Urinary bladder (tissue), 4 donors: ENCODE data around the gene GMDS. TPM values are rescaled to one million over a fixed set of nuclear protein-coding genes. Genes with fewer than 3 reads are reported as not detected.

Source experiments
- DNase-seq: peaks from one replicate; pipeline ENCODE4 v3.0.0-alpha.2; 2015; ENCODE audit errors: extremely low spot score
- H3K27ac ChIP-seq: one replicate; pipeline ENCODE4 v1.5.1; 2013; ENCODE audit warnings: low read depth, mild to moderate bottlenecking, moderate library complexity
- H3K36me3 ChIP-seq: one replicate; pipeline ENCODE4 v1.6.1; 2013; ENCODE audit warnings: mild to moderate bottlenecking, moderate library complexity; ENCODE audit not compliant: insufficient read depth
- H3K4me1 ChIP-seq: one replicate; pipeline ENCODE4 v1.6.1; 2013; ENCODE audit warnings: mild to moderate bottlenecking, moderate library complexity; ENCODE audit not compliant: insufficient read depth
- H3K4me3 ChIP-seq: one replicate; pipeline ENCODE4 v1.5.1; 2013; ENCODE audit warnings: low read depth, low read length
- WGBS: extraction: QIAGEN DNeasy Blood & Tissue Kit; methylation state at CpG from one replicate; pipeline ENCODE4 v1.1.7; 2013; 5-methylcytosine and 5-hydroxymethylcytosine counted together
- polyA plus RNA-seq: library from polyadenylated mRNA; stranded (reverse); fragments of 200-250 nt; gene quantifications from one replicate; pipeline ENCODE4 v1.2.3, GENCODE V29; 2013
- total RNA-seq: library from RNA; depleted of rRNA; stranded (reverse); fragments of >200 nt; gene quantifications from one replicate; pipeline ENCODE4 v1.2.3, GENCODE V29; 2014
- donor health status: healthy with polysubstance abuse.
- donor health status: healthy.

GMDS gene
- total and polyA plus RNA-seq, 2 donors, result 7.5 to 10.7 TPM

- Histone ChIP-seq H3K4me3 (no peak overlapping the region), H3K36me3 (no peaks in the 10 kb centered on the region), H3K4me1 (no peaks in the 10 kb centered on the region), H3K27ac (no peak overlapping the region)
- WGBS, result 84% methylated on average over 16 of the region's 16 CpGs
- DNase-seq, result no peak
These were observed 103.6 kb downstream of the GMDS start for GRCh38 chr6:2141644-2142290.

GRCh38 chr6:2140438-2141128 lies 104.8 kb downstream of the GMDS start:
- H3K27ac ChIP-seq, result no peak overlapping the region
- WGBS, result 80% methylated on average over 6 of the region's 6 CpGs
- no peaks in the 10 kb centered on the region for H3K4me1 ChIP-seq
- no peak for DNase-seq
- no peak overlapping the region for H3K4me3 ChIP-seq
- H3K36me3 ChIP-seq, result no peaks in the 10 kb centered on the region

GRCh38 chr6:2135401-2135800 lies 110.0 kb downstream of the GMDS start:
- Histone ChIP-seq H3K36me3 (no peaks in the 10 kb centered on the region), H3K27ac (no peak overlapping the region), H3K4me3 (no peak overlapping the region), H3K4me1 (no peaks in the 10 kb centered on the region)
- WGBS, result 96% methylated on average over 2 of the region's 2 CpGs
- no peak for DNase-seq

- Histone ChIP-seq H3K27ac (no peak overlapping the region), H3K4me1 (no peaks in the 10 kb centered on the region), H3K4me3 (no peak overlapping the region), H3K36me3 (no peaks in the 10 kb centered on the region)
- DNase-seq, result no peak
These were observed 110.9 kb downstream of the GMDS start for GRCh38 chr6:2134554-2134953.

GRCh38 chr6:2133716-2134310 lies 111.6 kb downstream of the GMDS start:
- WGBS, result 91% methylated on average over 7 of the region's 7 CpGs
- H3K4me1 ChIP-seq, result no peaks in the 10 kb centered on the region

GRCh38 chr6:2132916-2133315 lies 112.5 kb downstream of the GMDS start:
- 55% methylated on average over 1 of the region's 1 CpG for WGBS
- no peak overlapping the region for H3K4me3 ChIP-seq
- H3K4me1 ChIP-seq, result no peaks in the 10 kb centered on the region

More at GRCh38 chr6:2133716-2134310, 111.6 kb downstream of the GMDS start:
- Histone ChIP-seq H3K4me3 (no peak overlapping the region), H3K36me3 (no peaks in the 10 kb centered on the region), H3K27ac (no peak overlapping the region)
- no peak for DNase-seq

GRCh38 chr6:2132416-2132815 lies 113.0 kb downstream of the GMDS start:
- 50% methylated on average over 2 of the region's 2 CpGs for WGBS
- no peaks in the 10 kb centered on the region for H3K4me1 ChIP-seq
- H3K4me3 ChIP-seq, result no peak overlapping the region
- DNase-seq, result no peak
- H3K36me3 ChIP-seq, result no peaks in the 10 kb centered on the region
- H3K27ac ChIP-seq, result no peak overlapping the region

More at GRCh38 chr6:2132916-2133315, 112.5 kb downstream of the GMDS start:
- Histone ChIP-seq H3K27ac (no peak overlapping the region), H3K36me3 (no peaks in the 10 kb centered on the region)
- DNase-seq, result no peak

GRCh38 chr6:2129182-2129621 lies 116.2 kb downstream of the GMDS start:
- no peak overlapping the region for H3K27ac ChIP-seq
- 50% methylated on average over 7 of the region's 7 CpGs for WGBS
- no peaks in the 10 kb centered on the region for H3K36me3 ChIP-seq
- no peaks in the 10 kb centered on the region for H3K4me1 ChIP-seq
- DNase-seq, result no peak
- no peak overlapping the region for H3K4me3 ChIP-seq

GRCh38 chr6:2127484-2127911 lies 117.9 kb downstream of the GMDS start:
- Histone ChIP-seq H3K4me3 (no peak overlapping the region), H3K4me1 (no peaks in the 10 kb centered on the region), H3K27ac (no peak overlapping the region), H3K36me3 (no peaks in the 10 kb centered on the region)
- 72% methylated on average over 12 of the region's 12 CpGs for WGBS
- DNase-seq, result no peak

- 95% methylated on average over 7 of the region's 7 CpGs for WGBS
- no peaks in the 10 kb centered on the region for H3K36me3 ChIP-seq
- H3K27ac ChIP-seq, result no peak overlapping the region
- H3K4me3 ChIP-seq, result no peak overlapping the region
- no peaks in the 10 kb centered on the region for H3K4me1 ChIP-seq
- DNase-seq, result no peak
These were observed 119.1 kb downstream of the GMDS start for GRCh38 chr6:2126351-2126750.

- Histone ChIP-seq H3K4me3 (no peak overlapping the region), H3K27ac (no peak overlapping the region), H3K36me3 (no peaks in the 10 kb centered on the region), H3K4me1 (no peaks in the 10 kb centered on the region)
- no peak for DNase-seq
- 97% methylated on average over 3 of the region's 3 CpGs for WGBS
These were observed 120.2 kb downstream of the GMDS start for GRCh38 chr6:2125158-2125557.

GRCh38 chr6:2124260-2124709 lies 121.1 kb downstream of the GMDS start:
- no peak for DNase-seq
- Histone ChIP-seq H3K36me3 (no peaks in the 10 kb centered on the region), H3K27ac (no peak overlapping the region), H3K4me3 (no peak overlapping the region), H3K4me1 (no peaks in the 10 kb centered on the region)
- WGBS, result 72% methylated on average over 11 of the region's 11 CpGs

GRCh38 chr6:2120912-2121311 lies 124.5 kb downstream of the GMDS start:
- Histone ChIP-seq H3K36me3 (no peaks in the 10 kb centered on the region), H3K27ac (no peak overlapping the region), H3K4me1 (no peaks in the 10 kb centered on the region), H3K4me3 (no peak overlapping the region)
- DNase-seq, result no peak
- WGBS, result 98% methylated on average over 3 of the region's 3 CpGs

- Histone ChIP-seq H3K4me3 (no peak overlapping the region), H3K36me3 (no peaks in the 10 kb centered on the region), H3K4me1 (no peaks in the 10 kb centered on the region), H3K27ac (no peak overlapping the region)
- 88% methylated on average over 1 of the region's 1 CpG for WGBS
- DNase-seq, result no peak
These were observed 126.1 kb downstream of the GMDS start for GRCh38 chr6:2119275-2119674.
